Vagina (tissue), 2 donors: ENCODE measurements around the gene TMEM266. TPM values are rescaled to one million over a fixed set of nuclear protein-coding genes. Genes with fewer than 3 reads are reported as not detected.

Source experiments
- DNase-seq, 2 donors: peaks; one replicate each; pipeline ENCODE4 v3.0.0-alpha.2; 2017; ENCODE audit errors: extremely low spot score in 2 of 2
- H3K27ac ChIP-seq: fragments of 200-600 bp; sonication (generic); one replicate; pipeline ENCODE4 v1.5.1; 2019
- H3K27me3 ChIP-seq: fragments of 200-600 bp; sonication (generic); one replicate; pipeline ENCODE4 v1.5.1; 2019
- H3K36me3 ChIP-seq, 2 donors: fragments of 200-600 bp; sonication (generic); one replicate each; pipeline ENCODE4 v1.5.1; 2017 to 2019
- H3K4me1 ChIP-seq: fragments of 200-600 bp; sonication (generic); one replicate; pipeline ENCODE4 v1.5.1; 2019
- H3K4me3 ChIP-seq, 2 donors: fragments of 200-600 bp; sonication (generic); 1 replicate in 1 of 2; 2 replicates in 1 of 2; pipeline ENCODE4 v1.5.1; 2016 to 2019
- H3K9me3 ChIP-seq: fragments of 200-600 bp; sonication (generic); one replicate; pipeline ENCODE4 v1.5.1; 2019
- POLR2A ChIP-seq, 2 donors: fragments of 450-650 bp; IDR thresholded peaks; one replicate each; pipeline ENCODE4 v1.6.1; 2017; ENCODE audit warnings: antibody characterized with exemption in 2 of 2, mild to moderate bottlenecking in 2 of 2, moderate library complexity in 2 of 2
- POLR2AphosphoS5 ChIP-seq, 2 donors: sonication (generic); formaldehyde crosslinking; IDR thresholded peaks; one replicate each; pipeline ENCODE4 v1.9.0; 2017; ENCODE audit warnings: antibody characterized with exemption in 2 of 2, mild to moderate bottlenecking in 2 of 2, low read depth in 1 of 2; ENCODE audit not compliant: insufficient read depth in 1 of 2
- intact Hi-C: fragments of 100-400 bp; cut with DNase I; formaldehyde crosslinking; loops from one replicate; pipeline ENCODE4 v1.15.1; 2023
- total RNA-seq: library from RNA; depleted of rRNA; stranded (reverse); fragments of >200 nt; gene quantifications from one replicate; pipeline ENCODE4 v1.2.3, GENCODE V29; 2016
- TF ChIP-seq, protein P1 (sequence below), 3 experiments: fragments of 450-650 bp in 2 of 3; fragments of 200-600 bp in 1 of 3; sonication (generic) in 1 of 3; IDR thresholded peaks; one replicate each; pipeline ENCODE4 v1.5.1; 2017 to 2019; ENCODE audit warnings: antibody characterized with exemption in 3 of 3, mild to moderate bottlenecking in 2 of 3, moderate library complexity in 2 of 3

Gene TMEM266
- total RNA-seq, 1 donor from 2014 or later = not detected

DNA sequence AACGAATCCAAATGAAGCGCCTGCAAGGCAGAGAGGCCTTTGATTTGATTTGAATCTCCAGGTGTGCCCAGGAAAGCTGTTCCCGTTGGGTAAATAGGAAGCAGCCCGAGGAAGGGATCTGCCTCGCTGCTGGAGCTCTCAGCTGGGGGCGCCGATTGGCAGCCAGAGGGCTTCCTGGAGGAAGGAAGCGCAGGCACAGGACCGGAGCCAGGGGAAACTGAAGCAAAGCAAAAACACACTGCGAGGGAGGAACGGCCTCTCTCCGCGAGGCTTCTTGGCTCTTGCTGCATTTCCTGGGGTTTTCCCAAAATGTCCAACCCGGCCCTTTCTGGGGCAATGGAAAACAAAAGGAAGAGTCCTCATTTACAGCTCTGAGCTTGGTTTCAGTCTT is 80.3 kb downstream of the TMEM266 start:
- TF ChIP-seq POLR2AphosphoS5 (IDR thresholded peaks at IDR 0.05; ENCODE audit: insufficient read depth in 1 of 2, low read depth in 1 of 2) = no peak
- no peak for TF ChIP-seq POLR2A (IDR thresholded peaks at IDR 0.05)
- TF ChIP-seq, protein P1, sequence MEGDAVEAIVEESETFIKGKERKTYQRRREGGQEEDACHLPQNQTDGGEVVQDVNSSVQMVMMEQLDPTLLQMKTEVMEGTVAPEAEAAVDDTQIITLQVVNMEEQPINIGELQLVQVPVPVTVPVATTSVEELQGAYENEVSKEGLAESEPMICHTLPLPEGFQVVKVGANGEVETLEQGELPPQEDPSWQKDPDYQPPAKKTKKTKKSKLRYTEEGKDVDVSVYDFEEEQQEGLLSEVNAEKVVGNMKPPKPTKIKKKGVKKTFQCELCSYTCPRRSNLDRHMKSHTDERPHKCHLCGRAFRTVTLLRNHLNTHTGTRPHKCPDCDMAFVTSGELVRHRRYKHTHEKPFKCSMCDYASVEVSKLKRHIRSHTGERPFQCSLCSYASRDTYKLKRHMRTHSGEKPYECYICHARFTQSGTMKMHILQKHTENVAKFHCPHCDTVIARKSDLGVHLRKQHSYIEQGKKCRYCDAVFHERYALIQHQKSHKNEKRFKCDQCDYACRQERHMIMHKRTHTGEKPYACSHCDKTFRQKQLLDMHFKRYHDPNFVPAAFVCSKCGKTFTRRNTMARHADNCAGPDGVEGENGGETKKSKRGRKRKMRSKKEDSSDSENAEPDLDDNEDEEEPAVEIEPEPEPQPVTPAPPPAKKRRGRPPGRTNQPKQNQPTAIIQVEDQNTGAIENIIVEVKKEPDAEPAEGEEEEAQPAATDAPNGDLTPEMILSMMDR (IDR thresholded peaks at IDR 0.05) = no peak
- Histone ChIP-seq H3K4me3 (peak overlapping the region in 1 of 2 donors; percentile 1), H3K9me3 (no peaks in the 10 kb centered on the region), H3K36me3 (no peaks in the 10 kb centered on the region), H3K27me3 (no peaks in the 10 kb centered on the region), H3K27ac (no peak overlapping the region), H3K4me1 (peaks cover 13% of the 10 kb centered on the region)
- intact Hi-C loops = no loop called here
- DNase-seq = no peak

DNA sequence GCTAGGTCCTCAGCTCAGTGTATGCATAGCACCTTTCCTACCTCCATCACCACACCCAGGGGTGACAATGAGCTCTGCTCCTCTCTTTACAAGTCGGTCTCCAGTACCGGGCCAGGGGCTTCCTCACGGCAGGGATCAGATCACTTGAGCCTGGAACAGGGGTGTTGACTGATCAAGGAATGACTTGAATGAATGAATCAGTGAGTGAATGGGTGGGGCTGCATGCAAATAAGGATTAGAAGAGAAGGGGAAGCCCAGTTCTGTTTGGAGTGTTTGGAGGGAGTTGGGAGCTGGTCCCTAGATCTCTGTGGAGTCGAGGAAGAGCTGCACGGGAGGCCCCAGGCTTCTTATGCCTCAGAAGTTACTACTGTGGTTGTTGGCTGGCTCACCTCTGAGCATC is 87.0 kb downstream of the TMEM266 start:
- intact Hi-C loops = no loop called here
- DNase-seq = no peak
- H3K27me3 ChIP-seq = no peaks in the 10 kb centered on the region
- no peaks in the 10 kb centered on the region for H3K36me3 ChIP-seq
- H3K4me1 ChIP-seq = peaks cover 24% of the 10 kb centered on the region
- H3K4me3 ChIP-seq = no peak overlapping the region
- H3K27ac ChIP-seq = no peak overlapping the region
- TF ChIP-seq POLR2A (IDR thresholded peaks at IDR 0.05) (no peak), POLR2AphosphoS5 (IDR thresholded peaks at IDR 0.05; ENCODE audit: insufficient read depth in 1 of 2, low read depth in 1 of 2) (no peak)
- TF ChIP-seq, protein P1 (IDR thresholded peaks at IDR 0.05) = no peak
- no peaks in the 10 kb centered on the region for H3K9me3 ChIP-seq

DNA sequence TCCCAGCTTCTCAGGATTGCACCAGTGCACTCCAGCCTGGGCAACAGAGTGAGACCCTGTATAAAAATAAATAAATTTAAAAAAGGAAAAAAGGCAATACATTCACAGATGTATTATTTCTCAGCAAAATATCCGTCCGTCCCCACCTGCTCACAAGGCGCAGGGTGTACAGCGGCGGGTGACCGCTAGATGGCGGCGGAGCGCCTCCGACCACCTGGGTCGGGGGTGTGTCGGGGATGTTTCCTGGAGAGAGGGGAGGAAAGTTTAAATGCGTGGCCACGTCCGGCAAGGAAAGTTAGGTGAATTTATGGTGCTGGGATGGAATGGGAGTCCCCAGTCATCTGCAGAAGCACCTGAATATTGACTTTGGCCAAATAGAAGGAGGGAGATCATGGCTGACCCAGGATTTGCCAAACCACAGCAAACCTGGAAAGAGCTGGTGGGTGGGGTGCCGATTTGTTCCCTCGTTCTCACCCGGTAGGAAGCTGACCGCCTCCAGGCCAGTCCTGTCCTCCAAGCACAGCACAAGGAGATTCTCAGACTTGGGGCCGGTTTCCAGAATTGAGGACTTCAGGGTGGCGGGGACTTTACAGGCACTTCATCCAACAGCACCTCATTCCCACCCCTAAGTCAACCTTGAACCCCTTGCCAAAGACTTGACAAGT is 88.3 kb downstream of the TMEM266 start:
- Histone ChIP-seq H3K36me3 (no peaks in the 10 kb centered on the region), H3K4me1 (peaks cover 24% of the 10 kb centered on the region), H3K27ac (no peak overlapping the region), H3K27me3 (no peaks in the 10 kb centered on the region), H3K9me3 (no peaks in the 10 kb centered on the region), H3K4me3 (no peak overlapping the region)
- TF ChIP-seq, protein P1 (IDR thresholded peaks at IDR 0.05) = peak; percentile 67 to 90 (median 76)
- TF ChIP-seq POLR2AphosphoS5 (IDR thresholded peaks at IDR 0.05; ENCODE audit: insufficient read depth in 1 of 2, low read depth in 1 of 2) = no peak
- DNase-seq = no peak
- intact Hi-C loops = no loop called here

DNA sequence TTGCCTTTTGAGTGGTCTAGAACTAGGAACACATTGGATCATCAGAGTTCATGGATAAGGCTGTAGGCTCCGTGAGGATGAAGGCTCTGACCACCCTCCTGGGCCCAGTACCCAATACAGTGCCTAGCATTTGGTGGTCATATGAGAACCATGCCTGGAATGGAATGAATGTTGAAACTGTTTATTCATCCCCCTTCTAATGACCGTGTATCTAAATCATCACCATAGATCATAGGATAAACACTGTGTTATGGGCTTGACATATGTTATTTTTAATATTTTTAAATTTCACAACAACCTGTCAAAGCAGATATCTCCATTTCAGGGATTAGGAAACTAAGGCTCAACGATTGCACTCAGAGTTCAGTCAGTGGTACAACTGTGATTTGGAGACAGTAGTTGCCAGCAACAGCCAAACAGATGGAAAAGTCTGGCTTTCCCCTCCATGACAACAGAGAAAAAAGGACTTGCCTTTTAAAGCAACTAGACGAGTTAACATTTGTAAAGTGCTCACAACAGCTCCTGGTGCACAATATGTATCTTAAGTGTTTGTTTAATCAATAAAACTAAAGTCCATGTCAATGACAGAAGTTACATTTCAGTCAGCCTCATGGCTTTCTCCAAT is 89.6 kb downstream of the TMEM266 start:
- Histone ChIP-seq H3K9me3 (no peaks in the 10 kb centered on the region), H3K4me3 (no peak overlapping the region), H3K27ac (no peak overlapping the region), H3K4me1 (peaks cover 24% of the 10 kb centered on the region), H3K27me3 (no peaks in the 10 kb centered on the region), H3K36me3 (no peaks in the 10 kb centered on the region)
- intact Hi-C loops = no loop called here
- TF ChIP-seq POLR2AphosphoS5 (IDR thresholded peaks at IDR 0.05; ENCODE audit: insufficient read depth in 1 of 2, low read depth in 1 of 2) = no peak
- TF ChIP-seq POLR2A (IDR thresholded peaks at IDR 0.05) = no peak
- TF ChIP-seq, protein P1 (IDR thresholded peaks at IDR 0.05) = no peak
- DNase-seq = no peak

DNA sequence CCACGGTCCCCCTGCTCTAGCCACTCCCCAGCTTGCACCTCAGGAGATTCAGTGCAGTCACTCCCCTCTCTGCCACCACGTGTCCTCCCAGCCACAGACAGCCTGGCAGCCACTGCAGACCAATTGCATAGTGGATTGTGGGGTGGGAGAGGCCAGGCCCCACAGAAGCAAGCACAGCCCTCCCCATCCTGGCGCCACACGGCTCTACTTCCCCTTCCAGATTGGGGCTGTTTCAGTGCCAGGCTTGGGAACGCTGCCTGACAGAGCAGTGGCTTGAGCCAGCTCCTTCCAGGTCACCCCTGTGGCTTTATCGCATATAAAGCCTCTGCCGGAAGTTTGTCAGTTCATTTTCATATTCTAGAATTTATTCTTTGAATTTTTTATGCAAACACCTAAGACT is 90.7 kb downstream of the TMEM266 start:
- H3K4me3 ChIP-seq = no peak overlapping the region
- no peak overlapping the region for H3K27ac ChIP-seq
- no peaks in the 10 kb centered on the region for H3K9me3 ChIP-seq
- no peaks in the 10 kb centered on the region for H3K36me3 ChIP-seq
- intact Hi-C loops = no loop called here
- TF ChIP-seq, protein P1 (IDR thresholded peaks at IDR 0.05) = no peak
- TF ChIP-seq POLR2AphosphoS5 (IDR thresholded peaks at IDR 0.05; ENCODE audit: insufficient read depth in 1 of 2, low read depth in 1 of 2) = no peak
- no peak for TF ChIP-seq POLR2A (IDR thresholded peaks at IDR 0.05)
- H3K4me1 ChIP-seq = peaks cover 29% of the 10 kb centered on the region
- no peaks in the 10 kb centered on the region for H3K27me3 ChIP-seq
- DNase-seq = no peak
